PFSK-1 (cell line): ENCODE results near the gene COL25A1.

Source experiments
- POLR2AphosphoS5 ChIP-seq: IDR thresholded peaks from 2 replicates; pipeline ENCODE4 v1.6.1; 2012; ENCODE audit warnings: low read depth, mild to moderate bottlenecking, control low read depth, low read length, moderate library complexity
- REST ChIP-seq, 2 experiments: IDR thresholded peaks; 2 replicates each; pipeline versions ENCODE4 v1.6.1 to v1.8.0; 2011 to 2012; ENCODE audit warnings: low read depth in 2 of 2, low read length in 2 of 2, control low read depth in 1 of 2, inconsistent platforms in 1 of 2, mild to moderate bottlenecking in 1 of 2, moderate library complexity in 1 of 2; ENCODE audit not compliant: insufficient read depth in 1 of 2
- SIN3A ChIP-seq: IDR thresholded peaks from 2 replicates; pipeline ENCODE4 v1.6.1; 2012; ENCODE audit warnings: mild to moderate bottlenecking, low read length, moderate library complexity, borderline replicate concordance; ENCODE audit not compliant: insufficient read depth
- TAF1 ChIP-seq: IDR thresholded peaks from 2 replicates; pipeline ENCODE4 v1.6.1; 2012; ENCODE audit warnings: low read length, control low read depth, borderline replicate concordance; ENCODE audit not compliant: insufficient read depth

GRCh38 chr4:109166586-109166985 is 135.9 kb downstream of the COL25A1 start:
- TF ChIP-seq REST (IDR thresholded peaks at IDR 0.05; ENCODE audit: insufficient read depth in 1 of 2, low read depth in 2 of 2, low read length in 2 of 2) = no peak
- no peak for TF ChIP-seq TAF1
- TF ChIP-seq SIN3A = no peak
- TF ChIP-seq POLR2AphosphoS5 = no peak
